HK-2 (cell line): ENCODE measurements around the gene RAB3D.
A peak's percentile ranks its signal among the peaks of the same experiment; 100 is the strongest.
"Not testable (repeated sequence)": the region's sequence is repeated elsewhere in the genome, so short reads cannot be mapped to it uniquely, and the experiment has no call there.

ENCODE experiments used
- DNase-seq: peaks from one replicate; pipeline ENCODE4 v3.0.0-alpha.2; 2018; ENCODE audit not compliant: unreplicated experiment

RAB3D gene

GRCh38 chr19:11338569-11339253 lies 746 bp downstream of the RAB3D start:
- DNase-seq, result no peak

DNA sequence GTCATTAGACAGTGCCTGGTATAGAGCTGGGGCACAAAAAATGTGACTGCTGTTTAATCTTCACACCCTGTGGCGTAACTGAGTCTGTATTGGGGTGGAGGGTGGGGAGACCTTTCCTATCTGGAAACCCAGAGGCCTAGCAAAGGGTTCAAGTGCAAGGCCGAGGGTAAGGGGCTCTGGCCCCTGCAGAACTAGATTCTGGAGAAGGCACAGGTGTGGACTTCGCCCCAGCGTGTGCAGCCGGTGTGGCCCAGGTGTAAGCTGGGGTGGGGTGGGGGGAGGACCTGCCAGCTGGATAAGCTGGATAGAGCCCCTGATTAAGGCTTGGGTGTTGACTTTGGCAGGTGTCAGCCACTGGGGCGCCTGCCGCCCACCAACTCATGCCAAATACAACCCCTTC lies 1.3 kb downstream of the RAB3D start:
- DNase-seq, result no peak

- DNase-seq, result no peak
Observed at GRCh38 chr19:11337080-11337479, 2.4 kb downstream of the RAB3D start.

GRCh38 chr19:11335449-11336146 lies 3.9 kb downstream of the RAB3D start:
- no peak for DNase-seq

- DNase-seq, result not testable (repeated sequence)
Observed at GRCh38 chr19:11333838-11334237, 5.6 kb downstream of the RAB3D start.

DNA sequence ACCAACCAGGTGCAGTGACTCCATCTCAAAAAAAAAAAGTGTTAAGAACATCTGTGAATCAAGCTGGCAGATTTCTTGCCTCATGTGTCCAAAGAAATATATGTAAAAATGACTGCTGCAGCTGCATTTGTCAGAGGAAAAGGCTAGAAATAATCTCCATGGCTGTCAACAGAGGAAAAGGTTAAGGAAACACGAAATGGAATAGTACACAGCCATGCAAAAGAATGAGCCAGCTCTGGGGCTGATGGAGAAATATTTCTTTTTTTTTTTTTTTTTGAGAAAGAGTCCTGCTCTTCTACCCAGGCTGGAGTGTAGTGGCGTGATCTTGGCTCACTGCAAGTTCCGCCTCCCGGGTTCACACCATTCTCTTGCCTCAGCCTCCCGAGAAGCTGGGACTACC lies 6.6 kb downstream of the RAB3D start:
- DNase-seq, result no peak

DNA sequence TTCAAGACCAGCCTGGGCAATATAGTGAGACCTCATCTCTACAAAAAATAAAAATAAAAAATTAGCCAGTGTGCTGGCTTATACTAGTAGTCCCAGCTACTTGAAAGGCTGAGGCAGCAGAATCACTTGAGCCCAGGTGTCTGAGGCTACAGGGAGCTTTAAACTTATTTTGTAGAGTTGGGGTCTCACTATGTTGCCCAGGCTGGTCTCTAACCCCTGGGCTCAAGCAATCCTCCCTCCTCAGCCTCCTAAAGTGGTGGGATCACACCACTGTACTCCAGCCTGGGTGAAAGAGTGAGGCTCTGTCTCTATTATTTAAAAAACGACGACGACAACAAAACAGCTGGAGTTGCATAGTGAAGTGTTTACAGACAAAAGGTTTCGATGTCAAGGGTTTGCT lies 8.0 kb downstream of the RAB3D start:
- no peak for DNase-seq

DNA sequence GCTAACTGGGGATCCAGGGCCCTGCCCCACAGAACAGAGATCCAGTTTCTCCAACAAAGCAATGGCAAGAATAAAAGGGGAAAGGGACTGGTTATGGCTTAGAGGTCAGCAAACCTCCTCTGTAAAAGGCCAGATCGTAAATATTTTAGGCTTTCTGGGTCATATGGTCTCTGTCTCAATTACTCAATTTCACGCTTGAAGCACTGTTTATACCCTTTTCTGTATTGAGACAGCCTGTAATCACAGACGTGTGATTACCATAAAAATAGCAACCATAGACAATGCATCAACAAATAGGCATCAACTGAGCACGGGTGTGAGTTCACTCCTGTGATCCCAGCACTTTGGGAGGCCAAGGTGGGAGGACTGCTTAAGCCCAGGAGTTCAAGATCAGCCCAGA lies 9.3 kb downstream of the RAB3D start:
- DNase-seq, result no peak

DNA sequence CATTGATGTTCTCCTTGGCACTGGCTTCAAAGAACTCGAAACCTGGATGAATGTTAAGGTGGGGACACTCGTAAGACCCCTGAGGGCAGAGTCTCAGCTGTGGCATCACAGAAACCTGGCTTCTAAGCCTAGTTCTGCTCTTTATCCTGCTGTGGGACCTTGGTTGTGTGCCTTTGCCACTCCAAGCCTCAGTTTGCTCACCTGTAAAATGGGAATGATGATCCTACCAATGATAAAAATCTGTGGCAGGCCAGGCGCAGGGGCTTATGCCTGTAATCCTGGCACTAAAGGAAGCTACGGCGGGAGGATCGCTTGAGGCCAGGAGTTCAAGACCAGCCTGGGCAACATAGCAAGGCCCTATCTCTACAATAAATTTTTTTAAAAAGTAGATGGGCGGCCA lies 13.9 kb downstream of the RAB3D start:
- no peak for DNase-seq

DNA sequence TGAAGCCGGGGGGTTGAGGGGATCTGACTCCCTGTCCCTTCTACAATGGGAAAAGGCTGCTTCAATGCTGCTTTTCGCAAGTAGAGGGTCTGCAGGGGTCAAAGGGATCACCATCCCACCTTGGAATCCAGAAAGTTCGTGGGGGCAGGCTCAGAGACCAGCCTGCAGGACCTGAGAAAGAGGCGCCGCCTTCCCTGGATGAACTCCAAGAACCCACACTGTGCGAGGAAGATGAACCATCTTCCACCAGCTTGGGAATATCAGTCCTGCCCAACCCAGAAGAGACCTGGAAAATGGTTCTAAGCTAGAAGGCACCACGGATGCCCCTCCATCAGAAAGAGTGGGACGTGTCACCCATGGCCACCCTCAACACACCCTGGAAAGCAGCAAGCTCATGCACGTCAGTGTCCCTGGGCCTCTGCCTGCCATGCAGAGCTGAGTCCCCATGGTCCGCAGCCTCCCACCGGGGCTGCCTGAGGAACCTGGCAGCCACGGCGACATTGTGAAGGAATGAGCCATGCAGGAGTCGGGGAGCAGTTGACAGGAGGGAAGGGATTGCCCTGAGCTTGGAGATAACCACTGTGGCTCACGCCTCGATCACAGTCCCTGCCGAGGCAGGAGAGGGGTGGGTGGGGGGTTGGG lies 14.6 kb downstream of the RAB3D start:
- no peak for DNase-seq

- peak; percentile 68 for DNase-seq
Observed at GRCh38 chr19:11324079-11324661, 15.3 kb downstream of the RAB3D start.

DNA sequence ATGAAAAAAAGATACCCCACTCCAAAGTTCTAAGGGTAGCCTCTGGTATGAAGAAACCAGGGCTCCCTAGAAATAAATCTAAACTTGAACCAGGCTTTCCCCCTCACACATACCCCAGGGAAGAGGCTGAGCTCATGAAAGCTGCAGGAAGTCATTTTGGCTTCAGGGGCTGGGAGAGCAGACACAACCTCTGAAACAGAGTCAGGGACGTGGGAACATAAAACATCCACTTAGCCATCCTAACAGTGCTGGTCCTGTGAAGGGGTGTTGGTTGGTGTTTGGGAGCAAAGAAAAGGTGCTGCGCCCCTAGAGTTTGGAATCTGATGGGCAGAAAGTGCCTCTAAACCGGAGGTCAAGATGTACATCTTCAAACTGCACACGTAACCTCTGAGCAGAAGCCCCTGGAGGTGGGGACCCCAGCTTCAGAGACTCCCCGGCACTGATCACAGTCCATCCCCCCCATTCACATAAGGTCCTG lies 15.8 kb downstream of the RAB3D start:
- DNase-seq, result no peak

DNA sequence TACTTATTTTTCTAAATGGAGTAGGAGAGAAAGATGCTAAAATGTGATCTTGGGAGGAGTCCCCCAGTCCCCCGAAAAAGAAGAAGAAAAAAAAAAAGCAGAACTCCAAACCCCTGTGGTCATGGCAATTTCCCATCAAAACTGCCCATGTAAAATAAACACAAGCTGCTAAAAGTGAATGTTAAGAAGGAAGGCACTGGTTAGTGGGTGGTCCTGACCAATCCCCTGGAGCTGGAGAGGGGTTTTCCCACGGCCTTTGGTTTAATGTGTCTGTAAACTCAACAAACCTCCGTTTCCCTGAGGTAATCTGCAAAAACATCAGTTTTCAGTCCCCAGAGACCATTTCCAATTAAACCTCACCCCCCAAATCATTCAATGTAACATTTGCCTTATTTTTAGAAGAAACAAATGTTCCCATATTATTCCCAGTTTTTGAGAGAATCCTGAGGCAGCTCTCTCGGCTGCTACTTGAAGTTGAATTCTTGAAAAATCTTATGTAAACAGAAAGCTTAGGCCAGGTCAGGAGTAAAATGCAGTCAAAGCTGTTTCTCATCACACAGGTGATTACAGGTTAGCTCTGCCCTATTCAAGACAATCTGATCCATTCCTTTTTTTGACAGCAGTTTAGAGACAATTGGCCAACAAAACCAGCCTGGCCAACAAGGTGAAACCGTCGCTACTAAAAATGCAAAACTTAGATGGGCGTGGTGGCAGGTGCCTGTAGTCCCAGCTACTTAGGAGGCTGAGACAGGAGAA lies 17.0 kb downstream of the RAB3D start:
- DNase-seq, result no peak

GRCh38 chr19:11321191-11322126 lies 18.0 kb downstream of the RAB3D start:
- no peak for DNase-seq

DNA sequence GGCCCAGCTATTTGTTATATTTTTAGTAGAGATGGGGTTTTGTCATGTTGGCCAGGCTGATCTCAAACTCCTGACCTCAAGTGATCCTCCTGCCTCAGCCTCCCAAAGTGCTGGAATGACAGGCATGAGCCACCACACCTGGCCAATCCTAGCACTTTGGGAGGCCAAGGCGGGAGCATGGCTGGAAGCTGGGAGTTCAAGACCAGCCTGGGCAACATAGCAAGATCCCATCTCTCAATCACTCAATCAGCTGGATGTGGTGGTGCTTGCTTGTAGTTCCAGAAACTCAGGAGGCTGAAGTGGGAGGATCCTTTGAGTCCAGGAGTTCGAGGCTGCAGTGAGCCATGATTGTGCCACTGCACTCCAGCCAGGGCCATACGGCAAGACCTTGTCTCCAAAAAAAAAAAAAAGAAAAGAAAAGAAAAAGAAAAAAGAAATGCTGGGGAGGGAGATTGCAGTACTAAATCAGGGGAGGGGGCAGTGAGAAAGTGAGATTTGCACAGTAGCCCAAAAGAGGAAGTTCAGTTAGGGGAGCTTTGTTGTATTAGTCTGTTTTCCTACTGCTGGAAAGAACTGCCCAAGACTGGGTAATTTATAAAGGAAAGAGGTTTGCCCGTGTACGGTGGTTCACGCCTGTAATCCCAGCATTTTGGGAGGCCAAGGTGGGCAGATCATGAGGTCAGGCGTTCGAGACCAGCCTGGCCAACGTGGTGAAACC lies 19.0 kb downstream of the RAB3D start:
- DNase-seq, result not testable (repeated sequence)

DNA sequence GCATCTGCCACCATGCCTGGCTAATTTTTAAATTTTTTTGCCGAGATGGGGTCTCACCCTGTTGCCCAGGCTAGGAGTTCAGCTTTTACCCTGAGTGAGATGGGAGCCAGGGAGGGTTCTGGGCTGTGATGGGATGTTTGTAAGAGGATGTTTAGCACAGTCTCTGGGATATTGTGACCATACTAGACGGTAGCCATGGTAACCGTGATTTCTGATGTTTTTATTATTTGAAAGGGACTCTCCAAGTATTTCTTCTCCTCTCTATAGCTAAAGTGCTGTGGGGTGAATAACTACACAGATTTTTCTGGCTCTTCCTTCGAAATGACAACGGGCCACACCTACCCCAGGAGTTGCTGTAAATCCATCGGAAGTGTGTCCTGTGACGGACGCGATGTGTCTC lies 33.1 kb downstream of the RAB3D start:
- DNase-seq, result no peak

GRCh38 chr19:11304936-11305335 lies 34.5 kb downstream of the RAB3D start:
- DNase-seq, result no peak

- DNase-seq, result no peak
Observed at GRCh38 chr19:11300811-11301120, 38.7 kb downstream of the RAB3D start.

- DNase-seq, result no peak
Observed at GRCh38 chr19:11299946-11300810, 39.3 kb downstream of the RAB3D start.
